NCI-H748 (cell line): ENCODE results near the gene KCNC4.

ENCODE experiments used
- DNase-seq: peaks from one replicate; lab custom pipeline; 2025; ENCODE audit not compliant: unreplicated experiment; lab: John Stamatoyannopoulos, UW

The KCNC4 gene

DNA sequence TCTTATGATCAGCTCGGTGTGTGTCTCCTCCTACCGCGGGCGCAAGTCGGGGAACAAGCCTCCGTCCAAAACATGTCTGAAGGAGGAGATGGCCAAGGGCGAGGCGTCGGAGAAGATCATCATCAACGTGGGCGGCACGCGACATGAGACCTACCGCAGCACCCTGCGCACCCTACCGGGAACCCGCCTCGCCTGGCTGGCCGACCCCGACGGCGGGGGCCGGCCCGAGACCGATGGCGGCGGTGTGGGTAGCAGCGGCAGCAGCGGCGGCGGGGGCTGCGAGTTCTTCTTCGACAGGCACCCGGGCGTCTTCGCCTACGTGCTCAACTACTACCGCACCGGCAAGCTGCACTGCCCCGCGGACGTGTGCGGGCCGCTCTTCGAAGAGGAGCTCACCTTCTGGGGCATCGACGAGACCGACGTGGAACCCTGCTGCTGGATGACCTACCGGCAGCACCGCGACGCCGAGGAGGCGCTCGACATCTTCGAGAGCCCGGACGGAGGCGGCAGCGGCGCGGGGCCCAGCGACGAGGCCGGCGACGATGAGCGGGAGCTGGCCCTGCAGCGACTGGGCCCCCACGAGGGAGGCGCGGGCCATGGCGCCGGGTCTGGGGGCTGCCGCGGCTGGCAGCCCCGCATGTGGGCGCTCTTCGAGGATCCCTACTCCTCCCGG is 1.5 kb downstream of the KCNC4 start:
- peak; percentile 61 for DNase-seq

GRCh38 chr1:110212169-110213142 is 2.3 kb downstream of the KCNC4 start:
- DNase-seq: peak; percentile 69

- no peak for DNase-seq
Observed at GRCh38 chr1:110213143-110213540, 3.0 kb downstream of the KCNC4 start.

DNA sequence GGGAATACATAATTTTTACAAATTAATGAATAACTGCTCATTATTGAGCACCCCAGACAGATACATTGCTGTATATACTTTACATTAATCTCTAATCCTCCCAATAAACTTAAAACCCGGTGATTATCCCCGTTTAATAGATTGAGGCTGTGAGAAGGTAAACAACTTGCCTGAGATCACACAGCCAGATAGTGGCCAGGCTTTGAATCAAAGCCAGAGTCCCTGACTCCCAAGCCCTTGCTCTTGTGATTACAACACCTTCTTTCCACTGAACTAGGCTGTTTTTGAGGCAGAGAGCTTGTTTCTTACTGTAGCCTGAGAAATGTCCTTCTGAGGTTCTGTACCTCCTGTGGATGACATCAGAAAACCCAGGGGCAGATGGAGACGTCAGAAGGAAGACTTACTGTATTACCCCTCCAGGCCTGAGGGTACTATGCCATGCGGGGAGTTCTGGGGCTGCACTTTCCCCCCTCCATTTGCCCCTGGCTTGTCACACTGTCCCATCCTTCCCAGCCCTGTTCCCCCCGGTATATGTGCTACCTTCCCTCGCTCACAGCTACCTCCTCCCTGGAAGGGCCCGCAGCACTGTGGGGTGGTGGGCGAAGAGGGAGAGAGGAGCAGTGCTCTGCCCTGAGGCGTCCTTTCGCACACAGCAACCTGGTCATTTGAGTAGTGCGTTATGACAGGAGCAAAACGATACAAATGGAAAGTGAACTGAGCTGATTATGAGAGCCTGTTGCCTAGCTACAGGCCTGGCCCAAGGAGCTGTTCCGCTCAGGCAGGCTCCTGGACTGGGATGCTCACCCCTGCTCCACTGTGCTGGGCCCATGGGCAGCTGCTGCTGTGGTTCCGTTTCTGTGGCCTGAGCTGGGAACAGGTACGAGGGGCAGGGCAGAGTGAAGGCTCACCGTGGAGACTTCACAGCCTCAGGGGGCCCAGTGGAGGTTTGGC is 4.6 kb downstream of the KCNC4 start:
- DNase-seq: peak; percentile 6

GRCh38 chr1:110215621-110216515 is 5.8 kb downstream of the KCNC4 start:
- no peak for DNase-seq

- DNase-seq: no peak
Observed at GRCh38 chr1:110216844-110217444, 6.8 kb downstream of the KCNC4 start.

GRCh38 chr1:110218137-110218536 is 8.0 kb downstream of the KCNC4 start:
- no peak for DNase-seq

DNA sequence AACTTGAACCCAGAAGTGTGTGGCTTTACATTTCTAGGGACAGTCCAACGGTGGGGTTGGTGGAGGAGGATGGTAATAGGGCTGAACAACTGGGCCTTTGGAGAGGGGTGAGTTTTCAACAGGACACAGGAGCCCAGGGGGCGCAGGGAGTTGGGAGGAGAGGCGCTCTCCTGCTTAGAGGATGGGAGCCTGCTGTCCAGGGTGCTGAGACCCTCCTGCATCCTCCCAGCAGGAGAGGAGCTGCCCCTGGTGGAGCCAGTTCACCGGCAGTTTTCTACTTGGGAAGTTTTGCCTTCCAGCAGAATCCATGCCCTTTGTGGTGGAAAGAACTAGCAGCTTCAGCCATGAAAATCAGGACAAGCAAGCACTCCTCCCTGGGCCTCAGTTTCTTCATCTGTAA is 8.6 kb downstream of the KCNC4 start:
- DNase-seq: no peak

- DNase-seq: no peak
Observed at GRCh38 chr1:110220324-110220723, 10.2 kb downstream of the KCNC4 start.

GRCh38 chr1:110221119-110221518 is 11.0 kb downstream of the KCNC4 start:
- DNase-seq: no peak

GRCh38 chr1:110223127-110223526 is 13.0 kb downstream of the KCNC4 start:
- no peak for DNase-seq

GRCh38 chr1:110223581-110223980 is 13.5 kb downstream of the KCNC4 start:
- DNase-seq: no peak

- no peak for DNase-seq
Observed at GRCh38 chr1:110224240-110224995, 14.3 kb downstream of the KCNC4 start.

DNA sequence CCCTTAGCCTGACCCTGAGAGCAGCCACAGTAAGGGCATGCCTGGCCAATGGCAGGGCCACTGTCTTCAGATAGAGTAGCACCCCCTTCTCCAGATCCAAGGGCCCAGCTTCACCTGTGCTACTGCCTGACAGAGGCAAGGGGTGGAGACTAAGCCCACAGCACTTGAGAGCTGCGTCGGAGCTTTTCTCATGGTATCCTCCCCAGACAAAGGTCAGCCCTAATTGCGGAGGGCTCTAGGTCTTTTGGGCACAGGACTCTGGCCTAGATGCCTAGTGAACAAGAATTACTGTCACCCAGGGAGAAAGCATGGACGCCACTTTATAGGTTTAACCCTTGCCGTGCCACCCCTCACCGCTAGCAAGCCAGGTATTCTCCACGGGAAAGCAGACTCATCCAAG is 15.1 kb downstream of the KCNC4 start:
- DNase-seq: no peak

- no peak for DNase-seq
Observed at GRCh38 chr1:110225756-110226404, 15.8 kb downstream of the KCNC4 start.

DNA sequence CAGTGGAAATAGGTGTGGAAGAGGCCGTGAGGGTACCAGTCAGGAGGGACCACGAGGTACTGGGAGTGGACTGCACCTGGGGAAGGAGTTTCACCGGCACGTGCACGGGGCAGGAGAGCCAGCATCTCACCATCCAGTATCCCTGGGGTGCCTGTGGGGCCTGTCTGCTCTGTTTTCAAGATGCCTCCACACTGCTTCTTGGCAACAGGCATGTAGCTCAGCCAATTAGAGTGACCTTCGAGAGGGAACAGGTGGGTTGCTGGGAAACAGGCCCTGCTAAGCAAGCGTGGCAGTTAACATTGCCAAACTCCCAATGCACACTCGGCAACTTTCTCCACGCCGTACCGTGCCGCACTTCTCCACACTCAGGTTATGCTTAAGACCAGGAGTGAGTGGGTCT is 17.7 kb downstream of the KCNC4 start:
- no peak for DNase-seq

- no peak for DNase-seq
Observed at GRCh38 chr1:110228381-110228780, 18.3 kb downstream of the KCNC4 start.

- no peak for DNase-seq
Observed at GRCh38 chr1:110228869-110229268, 18.8 kb downstream of the KCNC4 start.
